ENCODE results near the gene LAMC2.

The LAMC2 gene

GRCh38 chr1:183293876-183294275, 107.8 kb downstream of the LAMC2 start:
- H2AFZ ChIP-seq (ENCODE audit: low read length, unreplicated experiment): no peak overlapping the region
- no peaks in the 10 kb centered on the region for H3K4me1 ChIP-seq (ENCODE audit: control insufficient read depth, insufficient read depth, low read length, unreplicated experiment)
- H3K27ac ChIP-seq (ENCODE audit: low read depth, low read length): no peak overlapping the region
- no peaks in the 10 kb centered on the region for H3K27me3 ChIP-seq (ENCODE audit: insufficient read depth, low read length)
- no peaks in the 10 kb centered on the region for H3K36me3 ChIP-seq (ENCODE audit: insufficient read depth, low read length)
- H3K4me3 ChIP-seq (ENCODE audit: low read depth, low read length): no peak overlapping the region
- H3K79me2 ChIP-seq (ENCODE audit: control insufficient read depth, insufficient read depth, low read length, unreplicated experiment): no peaks in the 10 kb centered on the region
